ENCODE data around the gene PPIL3.
A peak's percentile ranks its signal among the peaks of the same experiment; 100 is the strongest.
"Not testable (repeated sequence)": the region's sequence is repeated elsewhere in the genome, so short reads cannot be mapped to it uniquely, and the experiment has no call there.

The PPIL3 gene

GRCh38 chr2:200888704-200889625 is at the start of gene PPIL3, which contains the start of gene NIF3L1:
Gene PPIL3 (minus strand): TSS chr2:200889077. CDS start chr2:200887615, 1,462 bp downstream.
Gene NIF3L1 (plus strand): TSS chr2:200889371. CDS start chr2:200891944, 2,573 bp downstream.
- DNase-seq, result peak; percentile 83 to 93 (median 88)

- no peak for DNase-seq
Measured at GRCh38 chr2:200930947-200931626, 42.2 kb upstream of the PPIL3 start.

- no peak for DNase-seq
Measured at GRCh38 chr2:200929334-200930249, 40.7 kb upstream of the PPIL3 start.

GRCh38 chr2:200922439-200922838 is 33.6 kb upstream of the PPIL3 start:
- DNase-seq, result no peak

- no peak for DNase-seq
Measured at GRCh38 chr2:200913654-200914053, 24.8 kb upstream of the PPIL3 start.

GRCh38 chr2:200909958-200910357 is 21.1 kb upstream of the PPIL3 start:
- no peak for DNase-seq

GRCh38 chr2:200905618-200906296 is 16.9 kb upstream of the PPIL3 start:
- peak in 3 of 4 experiments; percentile 2 to 20 (median 18) for DNase-seq

GRCh38 chr2:200901459-200902072 is 12.7 kb upstream of the PPIL3 start:
- DNase-seq, result peak in 3 of 4 experiments; percentile 10 to 43 (median 24)

GRCh38 chr2:200899482-200899881 is 10.6 kb upstream of the PPIL3 start:
- no peak for DNase-seq

- not testable (repeated sequence) for DNase-seq
Measured at GRCh38 chr2:200881715-200882249, 7.1 kb downstream of the PPIL3 start.

GRCh38 chr2:200878289-200878880 is 10.5 kb downstream of the PPIL3 start:
- DNase-seq, result no peak

- no peak for DNase-seq
Measured at GRCh38 chr2:200877443-200877842, 11.4 kb downstream of the PPIL3 start.

- DNase-seq, result no peak
Measured at GRCh38 chr2:200873560-200873959, 15.3 kb downstream of the PPIL3 start.

GRCh38 chr2:200871151-200871550 is 17.7 kb downstream of the PPIL3 start:
- no peak for DNase-seq

GRCh38 chr2:200869014-200869413 is 19.9 kb downstream of the PPIL3 start:
- DNase-seq, result no peak

GRCh38 chr2:200864176-200865034 is 24.5 kb downstream of the PPIL3 start, which contains the start of gene CLK1:
Gene CLK1 (minus strand): TSS chr2:200864658. CDS start chr2:200861862, 2,796 bp downstream.
- DNase-seq, result peak; percentile 83 to 98 (median 92)

- peak in 1 of 4 experiments; percentile 31 for DNase-seq
Measured at GRCh38 chr2:200863782-200864175, 25.1 kb downstream of the PPIL3 start.

GRCh38 chr2:200862532-200863000 is 26.3 kb downstream of the PPIL3 start:
- DNase-seq, result peak in 2 of 4 experiments; percentile 17 to 35

- no peak for DNase-seq
Measured at GRCh38 chr2:200861617-200862155, 27.2 kb downstream of the PPIL3 start.

Data from activated naive CD4-positive, alpha-beta T cell (primary cell).